Measurements from ENCODE around the gene QRSL1. TPM values are rescaled to one million over a fixed set of nuclear protein-coding genes. Genes with fewer than 3 reads are reported as not detected.

The QRSL1 gene
- total and polyA plus RNA-seq, 2 donors (not counting 1 experiment from before 2014, with no cell fraction given), result 8.2 to 15.2 TPM

DNA sequence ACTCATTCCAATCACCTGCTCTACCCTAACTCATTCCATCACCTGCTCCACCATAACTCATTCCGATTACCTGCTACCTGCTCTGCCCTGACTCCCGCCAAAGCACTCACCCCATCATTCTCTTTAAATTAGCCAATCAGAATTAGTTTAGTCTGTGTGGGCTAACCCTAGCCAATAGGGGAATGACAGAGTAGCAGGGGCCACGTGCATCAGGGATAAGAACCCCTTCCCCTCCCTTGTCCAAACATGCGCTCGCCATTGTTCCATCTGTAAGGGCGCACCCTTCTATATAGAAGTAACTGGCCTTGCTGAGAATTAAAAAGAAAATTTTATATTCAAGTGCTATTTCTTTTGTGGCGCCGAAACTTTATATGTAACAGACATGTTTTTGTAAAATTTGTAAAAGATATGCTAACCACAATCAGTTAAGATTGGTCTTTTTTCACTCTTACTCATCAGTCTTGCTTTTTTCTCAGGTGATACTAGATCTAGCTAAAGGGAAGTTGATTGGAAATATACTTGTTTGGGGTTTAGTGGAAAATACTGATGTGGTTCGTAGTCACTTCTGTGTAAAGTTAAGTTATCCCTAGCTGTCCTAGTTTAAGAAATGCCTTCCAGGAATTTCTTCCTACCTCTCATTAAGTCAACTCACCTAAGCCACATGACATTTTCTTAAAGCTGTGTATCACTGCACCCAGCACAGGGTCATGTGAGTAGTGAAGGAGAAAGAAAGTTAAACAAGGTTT is 16.5 kb upstream of the QRSL1 start:
- TF ChIP-seq EZH2 (IDR thresholded peaks at IDR 0.05; ENCODE audit: low read length, missing control alignments) (no peak), CTCF (conservative IDR thresholded peaks at IDR 0.05 in 1 of 2, IDR thresholded peaks at IDR 0.05 in 1 of 2; ENCODE audit: low read depth in 1 of 2, low read length in 2 of 2) (no peak)
- no peak for DNase-seq (ENCODE audit: low read depth in 2 of 2)
- Histone ChIP-seq H3K4me2 (ENCODE audit: extremely low read depth, insufficient read depth, low read length) (no peak overlapping the region), H3K4me1 (ENCODE audit: control insufficient read depth, extremely low read depth, insufficient read depth, low read length) (no peaks in the 10 kb centered on the region), H3K27me3 (ENCODE audit: control insufficient read depth, insufficient read depth, low read length) (no peaks in the 10 kb centered on the region), H3K27ac (ENCODE audit: insufficient read depth, low read length) (no peak overlapping the region), H3K4me3 (replicated peaks in 1 of 4; ENCODE audit: control extremely low read depth in 1 of 4, insufficient read depth in 1 of 4, low read depth in 3 of 4, low read length in 4 of 4) (no peak overlapping the region), H3K9me3 (ENCODE audit: control insufficient read depth, insufficient read depth, low read depth, low read length) (no peaks in the 10 kb centered on the region), H4K20me1 (ENCODE audit: control insufficient read depth, extremely low read depth, insufficient read depth, low read length) (no peaks in the 10 kb centered on the region), H3K79me2 (ENCODE audit: control insufficient read depth, insufficient read depth, low read length) (no peaks in the 10 kb centered on the region), H2AFZ (ENCODE audit: low read length) (no peak overlapping the region), H3K36me3 (ENCODE audit: control insufficient read depth, insufficient read depth, low read length) (no peaks in the 10 kb centered on the region), H3K9ac (ENCODE audit: insufficient read depth, low read length) (no peak overlapping the region)

- H3K4me2 ChIP-seq (ENCODE audit: extremely low read depth, insufficient read depth, low read length), result no peak overlapping the region
- H4K20me1 ChIP-seq (ENCODE audit: control insufficient read depth, extremely low read depth, insufficient read depth, low read length), result no peaks in the 10 kb centered on the region
- H3K9me3 ChIP-seq (ENCODE audit: control insufficient read depth, insufficient read depth, low read depth, low read length), result no peaks in the 10 kb centered on the region
- no peaks in the 10 kb centered on the region for H3K79me2 ChIP-seq (ENCODE audit: control insufficient read depth, insufficient read depth, low read length)
- no peak overlapping the region for H3K9ac ChIP-seq (ENCODE audit: insufficient read depth, low read length)
- H2AFZ ChIP-seq (ENCODE audit: low read length), result no peak overlapping the region
- no peak for DNase-seq (ENCODE audit: low read depth in 2 of 2)
- no peaks in the 10 kb centered on the region for H3K36me3 ChIP-seq (ENCODE audit: control insufficient read depth, insufficient read depth, low read length)
- no peaks in the 10 kb centered on the region for H3K27me3 ChIP-seq (ENCODE audit: control insufficient read depth, insufficient read depth, low read length)
- H3K4me3 ChIP-seq (replicated peaks in 1 of 4; ENCODE audit: control extremely low read depth in 1 of 4, insufficient read depth in 1 of 4, low read depth in 3 of 4, low read length in 4 of 4), result no peak overlapping the region
- no peak overlapping the region for H3K27ac ChIP-seq (ENCODE audit: insufficient read depth, low read length)
- TF ChIP-seq EZH2 (IDR thresholded peaks at IDR 0.05; ENCODE audit: low read length, missing control alignments) (no peak), CTCF (conservative IDR thresholded peaks at IDR 0.05 in 1 of 2, IDR thresholded peaks at IDR 0.05 in 1 of 2; ENCODE audit: low read depth in 1 of 2, low read length in 2 of 2) (no peak)
- no peaks in the 10 kb centered on the region for H3K4me1 ChIP-seq (ENCODE audit: control insufficient read depth, extremely low read depth, insufficient read depth, low read length)
Observed at GRCh38 chr6:106613590-106613989, 15.8 kb upstream of the QRSL1 start.

DNA sequence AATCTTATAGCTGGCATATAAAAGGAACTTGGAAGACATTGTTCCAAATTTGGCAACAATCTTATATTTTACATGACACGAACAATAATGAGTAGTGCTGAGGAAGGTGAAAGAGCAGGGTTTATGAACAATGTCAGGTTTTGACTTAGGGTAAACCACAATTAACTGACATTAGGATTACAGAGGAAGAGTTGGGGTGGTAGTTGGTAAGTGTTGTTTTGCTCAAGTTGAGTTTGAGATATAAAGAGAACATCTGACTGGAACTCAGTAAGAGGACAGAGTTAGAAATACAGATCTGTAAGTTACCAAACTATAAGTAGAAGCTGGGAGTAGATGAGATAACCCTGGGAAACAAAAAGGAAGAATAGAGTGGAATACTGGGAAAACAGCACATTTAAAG is 15.2 kb upstream of the QRSL1 start:
- H3K79me2 ChIP-seq (ENCODE audit: control insufficient read depth, insufficient read depth, low read length), result no peaks in the 10 kb centered on the region
- TF ChIP-seq CTCF (conservative IDR thresholded peaks at IDR 0.05 in 1 of 2, IDR thresholded peaks at IDR 0.05 in 1 of 2; ENCODE audit: low read depth in 1 of 2, low read length in 2 of 2) (no peak), EZH2 (IDR thresholded peaks at IDR 0.05; ENCODE audit: low read length, missing control alignments) (no peak)
- H3K9ac ChIP-seq (ENCODE audit: insufficient read depth, low read length), result no peak overlapping the region

More for the DNA sequence above, 15.2 kb upstream of the QRSL1 start:
- DNase-seq (ENCODE audit: low read depth in 2 of 2), result no peak
- H4K20me1 ChIP-seq (ENCODE audit: control insufficient read depth, extremely low read depth, insufficient read depth, low read length), result no peaks in the 10 kb centered on the region
- H3K4me2 ChIP-seq (ENCODE audit: extremely low read depth, insufficient read depth, low read length), result no peak overlapping the region
- no peaks in the 10 kb centered on the region for H3K36me3 ChIP-seq (ENCODE audit: control insufficient read depth, insufficient read depth, low read length)
- no peaks in the 10 kb centered on the region for H3K27me3 ChIP-seq (ENCODE audit: control insufficient read depth, insufficient read depth, low read length)
- no peak overlapping the region for H2AFZ ChIP-seq (ENCODE audit: low read length)
- H3K9me3 ChIP-seq (ENCODE audit: control insufficient read depth, insufficient read depth, low read depth, low read length), result no peaks in the 10 kb centered on the region
- H3K4me3 ChIP-seq (replicated peaks in 1 of 4; ENCODE audit: control extremely low read depth in 1 of 4, insufficient read depth in 1 of 4, low read depth in 3 of 4, low read length in 4 of 4), result no peak overlapping the region
- no peak overlapping the region for H3K27ac ChIP-seq (ENCODE audit: insufficient read depth, low read length)
- H3K4me1 ChIP-seq (ENCODE audit: control insufficient read depth, extremely low read depth, insufficient read depth, low read length), result no peaks in the 10 kb centered on the region
